ENCODE measurements around the gene ARL13A. TPM values are rescaled to one million over a fixed set of nuclear protein-coding genes. Genes with fewer than 3 reads are reported as not detected.
"Not testable (repeated sequence)": the region's sequence is repeated elsewhere in the genome, so short reads cannot be mapped to it uniquely, and the experiment has no call there.

The ARL13A gene
- total RNA-seq, 1 experiment from 2014 or later, result not detected

DNA sequence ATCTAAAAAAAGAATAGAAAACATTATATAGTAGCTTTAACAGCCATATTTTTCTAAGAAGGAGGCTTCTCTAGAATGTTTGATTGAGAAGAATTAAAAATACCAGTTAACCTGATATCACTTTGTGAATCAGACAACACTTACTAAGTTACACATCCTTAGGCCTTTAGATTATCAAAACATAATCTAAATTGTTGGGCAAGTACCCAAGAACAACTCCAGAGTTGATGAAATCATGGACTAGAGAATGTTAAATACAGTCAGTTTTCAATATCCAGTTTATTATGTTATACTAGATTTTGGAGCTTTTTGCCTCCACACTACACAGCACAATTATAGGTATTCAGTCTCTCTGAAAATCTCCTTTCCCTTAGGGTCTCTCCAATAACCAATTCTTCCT lies 39.6 kb downstream of the ARL13A start:
- Histone ChIP-seq H3K27ac (no peak overlapping the region), H3K36me3 (ENCODE audit: low read depth) (0 out of 2 replicates have a peak, but pooled peaks cover 4% of the 10 kb centered on the region), H2AFZ (no peak overlapping the region), H3F3A (ENCODE audit: insufficient read depth, low read depth) (no peaks in the 10 kb centered on the region), H3K79me2 (ENCODE audit: low read depth) (no peaks in the 10 kb centered on the region), H3K4me2 (no peak overlapping the region), H4K20me1 (ENCODE audit: insufficient read depth) (no peaks in the 10 kb centered on the region), H3K4me3 (no peak overlapping the region), H3K4me1 (replicated peaks; ENCODE audit: insufficient read depth) (no peaks in the 10 kb centered on the region), H3K27me3 (ENCODE audit: insufficient read depth, low read depth) (no peaks in the 10 kb centered on the region), H3K9me3 (ENCODE audit: insufficient read depth, low read depth) (no peaks in the 10 kb centered on the region), H3K9me2 (ENCODE audit: insufficient read depth) (no peaks in the 10 kb centered on the region)
- no peak for TF ChIP-seq EZH2 (IDR thresholded peaks at IDR 0.05; ENCODE audit: low read depth)
- TF ChIP-seq, protein P1, sequence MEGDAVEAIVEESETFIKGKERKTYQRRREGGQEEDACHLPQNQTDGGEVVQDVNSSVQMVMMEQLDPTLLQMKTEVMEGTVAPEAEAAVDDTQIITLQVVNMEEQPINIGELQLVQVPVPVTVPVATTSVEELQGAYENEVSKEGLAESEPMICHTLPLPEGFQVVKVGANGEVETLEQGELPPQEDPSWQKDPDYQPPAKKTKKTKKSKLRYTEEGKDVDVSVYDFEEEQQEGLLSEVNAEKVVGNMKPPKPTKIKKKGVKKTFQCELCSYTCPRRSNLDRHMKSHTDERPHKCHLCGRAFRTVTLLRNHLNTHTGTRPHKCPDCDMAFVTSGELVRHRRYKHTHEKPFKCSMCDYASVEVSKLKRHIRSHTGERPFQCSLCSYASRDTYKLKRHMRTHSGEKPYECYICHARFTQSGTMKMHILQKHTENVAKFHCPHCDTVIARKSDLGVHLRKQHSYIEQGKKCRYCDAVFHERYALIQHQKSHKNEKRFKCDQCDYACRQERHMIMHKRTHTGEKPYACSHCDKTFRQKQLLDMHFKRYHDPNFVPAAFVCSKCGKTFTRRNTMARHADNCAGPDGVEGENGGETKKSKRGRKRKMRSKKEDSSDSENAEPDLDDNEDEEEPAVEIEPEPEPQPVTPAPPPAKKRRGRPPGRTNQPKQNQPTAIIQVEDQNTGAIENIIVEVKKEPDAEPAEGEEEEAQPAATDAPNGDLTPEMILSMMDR (conservative IDR thresholded peaks at IDR 0.05), result no peak
- ChIA-PET POLR2A (ENCODE audit: unreplicated experiment) (no interaction called here), CTCF (no interaction called here)
- intact Hi-C loops (cut with micrococcal nuclease; ENCODE audit: unreplicated experiment), result no loop called here
- no TSS peak for BruUV-seq (replicated peaks)
- no peak for DNase-seq

DNA sequence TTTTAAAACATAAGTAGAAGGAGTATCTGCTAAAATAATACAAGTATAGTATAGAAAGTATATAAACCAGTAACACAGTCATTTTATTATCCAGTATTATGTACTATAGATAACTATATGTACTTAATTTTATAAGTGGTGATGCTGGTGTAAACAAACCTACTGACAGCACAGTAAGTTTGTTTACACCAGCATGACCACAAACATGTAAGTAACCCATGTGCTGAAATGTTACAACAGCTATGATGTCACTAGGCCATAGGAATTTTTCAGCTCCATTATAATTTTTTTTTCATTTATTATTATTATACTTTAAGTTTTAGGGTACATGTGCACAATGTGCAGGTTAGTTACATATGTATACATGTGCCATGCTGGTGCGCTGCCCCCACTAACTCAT lies 42.5 kb downstream of the ARL13A start:
- H4K20me1 ChIP-seq (ENCODE audit: insufficient read depth); POLR2A ChIA-PET (ENCODE audit: unreplicated experiment); intact Hi-C loops (cut with micrococcal nuclease; ENCODE audit: unreplicated experiment); H3K4me1 ChIP-seq (replicated peaks; ENCODE audit: insufficient read depth); H3K9me3 ChIP-seq (ENCODE audit: insufficient read depth, low read depth); H2AFZ ChIP-seq; H3F3A ChIP-seq (ENCODE audit: insufficient read depth, low read depth); H3K27ac ChIP-seq; BruUV-seq (replicated peaks); H3K4me3 ChIP-seq; H3K79me2 ChIP-seq (ENCODE audit: low read depth); DNase-seq; H3K36me3 ChIP-seq (ENCODE audit: low read depth); H3K9me2 ChIP-seq (ENCODE audit: insufficient read depth); H3K4me2 ChIP-seq; CTCF ChIA-PET; H3K27me3 ChIP-seq (ENCODE audit: insufficient read depth, low read depth): not testable (repeated sequence)

DNA sequence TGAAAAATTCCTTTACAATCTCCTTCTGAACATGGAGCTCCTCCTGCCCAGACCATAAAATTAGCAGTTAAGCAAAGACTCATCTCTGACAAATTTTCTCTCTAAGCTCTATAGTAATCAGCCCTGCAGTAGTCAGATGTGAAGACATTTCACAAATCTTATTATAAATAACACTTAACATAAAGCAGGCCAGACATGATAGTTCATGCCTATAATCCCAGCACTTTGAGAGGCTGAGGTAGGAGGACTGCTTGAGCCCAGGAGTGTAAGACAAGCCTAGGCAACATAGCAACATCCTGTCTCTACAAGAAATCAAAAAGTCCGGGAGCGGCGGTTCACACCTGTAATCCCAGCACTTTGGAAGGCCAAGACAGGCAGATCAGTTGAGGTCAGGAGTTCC lies 52.5 kb downstream of the ARL13A start:
- H2AFZ ChIP-seq, result no peak overlapping the region
- H3K4me1 ChIP-seq (replicated peaks; ENCODE audit: insufficient read depth), result no peaks in the 10 kb centered on the region
- ChIA-PET CTCF (no interaction called here), POLR2A (ENCODE audit: unreplicated experiment) (no interaction called here)
- intact Hi-C loops (cut with micrococcal nuclease; ENCODE audit: unreplicated experiment), result no loop called here
- no peaks in the 10 kb centered on the region; the same call in 1 of the 2 replicates for H3K36me3 ChIP-seq (ENCODE audit: low read depth)
- H3K4me3 ChIP-seq, result no peak overlapping the region
- no peaks in the 10 kb centered on the region for H3K9me3 ChIP-seq (ENCODE audit: insufficient read depth, low read depth)
- H3K4me2 ChIP-seq, result no peak overlapping the region
- TF ChIP-seq, protein P1 (conservative IDR thresholded peaks at IDR 0.05), result no peak
- TF ChIP-seq EZH2 (IDR thresholded peaks at IDR 0.05; ENCODE audit: low read depth), result no peak
- no peak for DNase-seq
- H3K79me2 ChIP-seq (ENCODE audit: low read depth), result no peaks in the 10 kb centered on the region
- no peaks in the 10 kb centered on the region for H3F3A ChIP-seq (ENCODE audit: insufficient read depth, low read depth)
- H4K20me1 ChIP-seq (ENCODE audit: insufficient read depth), result no peaks in the 10 kb centered on the region
- no TSS peak for BruUV-seq (replicated peaks)
- H3K27ac ChIP-seq, result no peak overlapping the region
- H3K9me2 ChIP-seq (ENCODE audit: insufficient read depth), result no peaks in the 10 kb centered on the region
- H3K27me3 ChIP-seq (ENCODE audit: insufficient read depth, low read depth), result no peaks in the 10 kb centered on the region

DNA sequence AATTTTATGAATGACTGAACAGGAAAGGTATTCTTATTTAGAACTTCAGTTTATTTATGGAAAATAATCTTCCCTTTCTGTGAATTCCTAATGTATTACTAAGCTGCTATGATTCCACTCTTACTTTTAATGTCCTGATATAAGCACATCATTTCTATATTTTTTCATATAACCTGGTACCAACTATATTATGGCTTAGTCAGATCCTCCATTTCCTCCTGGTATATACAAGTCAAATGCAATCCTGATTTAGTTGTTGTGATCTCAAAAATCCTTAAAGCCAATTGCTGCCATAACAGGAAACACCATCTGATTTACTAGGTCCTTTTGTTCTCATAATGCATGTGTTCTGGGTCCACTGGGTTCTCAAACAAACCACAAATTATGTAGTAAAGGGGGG lies 55.6 kb downstream of the ARL13A start:
- H3K4me1 ChIP-seq (replicated peaks; ENCODE audit: insufficient read depth), result no peaks in the 10 kb centered on the region
- ChIA-PET POLR2A (ENCODE audit: unreplicated experiment) (no interaction called here), CTCF (no interaction called here)
- 0 out of 2 replicates have a peak, but pooled peaks cover 3% of the 10 kb centered on the region for H3K36me3 ChIP-seq (ENCODE audit: low read depth)
- no peaks in the 10 kb centered on the region for H4K20me1 ChIP-seq (ENCODE audit: insufficient read depth)
- H2AFZ ChIP-seq, result no peak overlapping the region
- no peak overlapping the region for H3K4me2 ChIP-seq
- TF ChIP-seq, protein P1 (conservative IDR thresholded peaks at IDR 0.05), result no peak
- TF ChIP-seq EZH2 (IDR thresholded peaks at IDR 0.05; ENCODE audit: low read depth), result no peak
- no peak overlapping the region for H3K4me3 ChIP-seq
- no peaks in the 10 kb centered on the region for H3K27me3 ChIP-seq (ENCODE audit: insufficient read depth, low read depth)
- H3K9me3 ChIP-seq (ENCODE audit: insufficient read depth, low read depth), result no peaks in the 10 kb centered on the region
- H3K9me2 ChIP-seq (ENCODE audit: insufficient read depth), result no peaks in the 10 kb centered on the region
- DNase-seq, result no peak
- intact Hi-C loops (cut with micrococcal nuclease; ENCODE audit: unreplicated experiment), result no loop called here
- H3K79me2 ChIP-seq (ENCODE audit: low read depth), result no peaks in the 10 kb centered on the region
- no peaks in the 10 kb centered on the region for H3F3A ChIP-seq (ENCODE audit: insufficient read depth, low read depth)
- BruUV-seq (replicated peaks), result no TSS peak
- no peak overlapping the region for H3K27ac ChIP-seq

Measured in PC-9 (cell line).